B cell (primary cell): ENCODE measurements around the gene ATAD1. TPM values are rescaled to one million over a fixed set of nuclear protein-coding genes. Genes with fewer than 3 reads are reported as not detected.

Source experiments
- ATAC-seq: fragments of 200-7000 bp; cut with Tn5 transposase; one replicate; pipeline ENCODE4 v1.10.0; 2021; ENCODE audit warnings: low read depth, mild to moderate bottlenecking, moderate number of reproducible peaks, moderate library complexity
- CTCF ChIA-PET: fragments of 350-600 bp; sonication (Branson Sonifier 250); formaldehyde crosslinking; loops from one replicate; lab custom pipeline; 2021; ENCODE audit warnings: antibody characterized with exemption, inconsistent platforms; lab: Charles Lee
- POLR2A ChIA-PET: fragments of 350-600 bp; sonication (Branson Sonifier 250); formaldehyde crosslinking; loops from one replicate; lab custom pipeline; 2021; ENCODE audit warnings: antibody characterized with exemption; lab: Charles Lee
- DNase-seq: peaks from one replicate; pipeline ENCODE4 v3.0.0; 2013
- H2AFZ ChIP-seq: 2 replicates; pipeline ENCODE4 v1.6.1; 2012; ENCODE audit warnings: mild to moderate bottlenecking, low read depth, low read length; ENCODE audit not compliant: insufficient read depth, poor library complexity, severe bottlenecking
- H3K27ac ChIP-seq, 2 donors: 1 replicate in 1 of 2; 2 replicates in 1 of 2; pipeline ENCODE4 v1.5.1; 2012 to 2013; ENCODE audit warnings: low read length in 2 of 2, mild to moderate bottlenecking in 2 of 2, moderate library complexity in 1 of 2
- H3K27me3 ChIP-seq, 4 experiments: fragments of 200-600 bp in 1 of 4; sonication (generic) in 1 of 4; replicated peaks in 1 of 4; 1 replicate in 2 of 4; 2 replicates in 2 of 4; pipeline versions ENCODE4 v1.6.1 to v1.7.0; 2013 to 2016; ENCODE audit warnings: low read length in 3 of 4, mild to moderate bottlenecking in 2 of 4, mixed read lengths in 1 of 4, moderate library complexity in 1 of 4; ENCODE audit not compliant: insufficient read depth in 4 of 4, control insufficient read depth in 3 of 4; ENCODE audit errors: control extremely low read depth in 1 of 4
- H3K36me3 ChIP-seq, 2 experiments: replicated peaks in 1 of 2; 1 replicate in 1 of 2; 2 replicates in 1 of 2; pipeline versions ENCODE4 v1.6.1 to v1.7.1; 2013; ENCODE audit warnings: low read length in 1 of 2; ENCODE audit not compliant: insufficient read depth in 2 of 2, control insufficient read depth in 1 of 2; ENCODE audit errors: control extremely low read depth in 1 of 2, extremely low read depth in 1 of 2
- H3K4me1 ChIP-seq, 2 donors: fragments of 200-600 bp in 1 of 2; sonication (generic) in 1 of 2; 1 replicate in 1 of 2; 2 replicates in 1 of 2; pipeline versions ENCODE4 v1.5.1 to v1.6.1; 2013 to 2017; ENCODE audit warnings: low read length in 2 of 2; ENCODE audit not compliant: control insufficient read depth in 2 of 2, insufficient read depth in 2 of 2
- H3K4me2 ChIP-seq: replicated peaks from 2 replicates; pipeline ENCODE3; 2012; ENCODE audit warnings: mild to moderate bottlenecking, low read depth, low read length; ENCODE audit not compliant: poor library complexity, severe bottlenecking
- H3K4me3 ChIP-seq, 5 experiments: fragments of 200-600 bp in 1 of 5; sonication (generic) in 1 of 5; 1 replicate in 3 of 5; 2 replicates in 2 of 5; pipeline versions ENCODE4 v1.5.1 to v1.7.0; 2011 to 2016; ENCODE audit warnings: low read length in 4 of 5, mild to moderate bottlenecking in 4 of 5, low read depth in 2 of 5, control low read depth in 1 of 5, moderate library complexity in 1 of 5; ENCODE audit not compliant: insufficient read depth in 1 of 5; ENCODE audit errors: control extremely low read depth in 1 of 5, extremely low read depth in 1 of 5
- H3K79me2 ChIP-seq: fragments of 200-600 bp; sonication (generic); one replicate; pipeline ENCODE4 v1.6.0; 2016; ENCODE audit warnings: low read length; ENCODE audit not compliant: control insufficient read depth, insufficient read depth
- H3K9ac ChIP-seq: fragments of 200-600 bp; sonication (generic); 2 replicates; pipeline ENCODE4 v1.6.1; 2017; ENCODE audit warnings: mild to moderate bottlenecking, low read length, moderate library complexity
- H3K9me3 ChIP-seq, 3 donors: one replicate each; pipeline versions ENCODE4 v1.6.1 to v1.7.1; 2013; ENCODE audit warnings: low read length in 2 of 3; ENCODE audit not compliant: control insufficient read depth in 2 of 3, insufficient read depth in 1 of 3; ENCODE audit errors: control extremely low read depth in 1 of 3
- H4K20me1 ChIP-seq: 2 replicates; pipeline ENCODE4 v1.6.0; 2012; ENCODE audit warnings: mild to moderate bottlenecking, low read length; ENCODE audit not compliant: insufficient read depth, control insufficient read depth, poor library complexity, severe bottlenecking
- H3K27ac Mint-ChIP-seq: one replicate; pipeline ENCODE4 v1.8.0; 2021; ENCODE audit warnings: mixed read lengths
- H3K27me3 Mint-ChIP-seq: one replicate; pipeline ENCODE4 v1.8.0; 2021; ENCODE audit warnings: mixed read lengths
- H3K4me1 Mint-ChIP-seq: one replicate; pipeline ENCODE4 v1.8.0; 2021; ENCODE audit warnings: mixed read lengths
- H3K4me3 Mint-ChIP-seq: one replicate; pipeline ENCODE4 v1.8.0; 2021; ENCODE audit warnings: mixed read lengths
- H3K9me3 Mint-ChIP-seq: one replicate; pipeline ENCODE4 v1.8.0; 2022; ENCODE audit warnings: mixed read lengths; ENCODE audit not compliant: insufficient read depth
- CTCF ChIP-seq: fragments of 200-600 bp; IDR thresholded peaks from one replicate; pipeline ENCODE4 v1.8.0; 2022; ENCODE audit warnings: antibody characterized with exemption, mild to moderate bottlenecking
- EZH2 ChIP-seq: IDR thresholded peaks from 2 replicates; pipeline ENCODE4 v1.6.1; 2012; ENCODE audit warnings: borderline replicate concordance, low read depth, mild to moderate bottlenecking, moderate library complexity, low read length; ENCODE audit not compliant: insufficient read depth, poor library complexity, severe bottlenecking
- WGBS: methylation state at CpG from one replicate; pipeline ENCODE4 v1.1.5; 2013; ENCODE audit warnings: missing lambda C conversion rate; ENCODE audit not compliant: insufficient coverage; 5-methylcytosine and 5-hydroxymethylcytosine counted together
- intact Hi-C: fragments of 100-400 bp; cut with micrococcal nuclease; formaldehyde crosslinking; loops from one replicate; pipeline ENCODE4 v1.10.0; 2022
- polyA plus RNA-seq: library from polyadenylated mRNA; depleted of rRNA; stranded (reverse); fragments of >200 nt; gene quantifications from 2 replicates; pipeline ENCODE4 v1.2.3, GENCODE V29; 2012
- total RNA-seq, 2 donors: library from RNA; stranded (reverse); fragments of 120-200 nt in 1 of 2; gene quantifications; 1 replicate in 1 of 2; 2 replicates in 1 of 2; pipeline versions ENCODE4 v1.2.3 to v1.2.4, GENCODE V29; 2013 to 2022

Gene ATAD1
- total and polyA plus RNA-seq, 2 donors (not counting 1 experiment from before 2014, with no cell fraction given), result 6.1 to 44.9 TPM

DNA sequence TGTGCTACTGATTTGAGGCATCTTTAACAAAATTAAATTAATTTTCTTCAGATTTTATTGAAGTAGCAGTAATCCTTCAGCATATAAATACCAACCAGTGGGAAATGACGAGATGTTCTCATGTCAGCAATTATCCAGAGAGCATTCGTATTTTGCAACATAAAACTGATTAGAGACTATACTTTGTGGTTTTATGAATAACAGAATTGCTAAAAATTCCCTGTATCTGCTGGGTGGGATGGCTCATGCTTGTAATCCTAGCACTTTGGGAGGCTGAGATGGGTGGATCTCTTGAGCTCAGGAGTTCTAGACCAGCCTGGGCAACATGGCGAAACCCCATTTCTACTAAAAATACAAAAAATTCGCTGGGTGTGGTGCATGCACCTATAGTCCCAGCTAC, 56.9 kb downstream of the ATAD1 start:
- H3K9ac ChIP-seq, result no peak overlapping the region
- no peak overlapping the region for H3K4me3 ChIP-seq
- no peak overlapping the region for H3K27ac ChIP-seq
- Mint-ChIP-seq H3K9me3 (no peaks in the 10 kb centered on the region), H3K4me3 (no peak overlapping the region), H3K27me3 (no peaks in the 10 kb centered on the region), H3K27ac (no peak overlapping the region), H3K4me1 (peaks cover 3% of the 10 kb centered on the region)
- intact Hi-C loops, result no loop called here
- CTCF ChIA-PET, result interaction anchor here (2.2 kb wide), 1 partner anchor 11 kb away, joined by 10 read pairs; no protein-coding TSS in a partner anchor
- 100% methylated on average over 3 of the region's 4 CpGs for WGBS
- H3K4me2 ChIP-seq, result no peak overlapping the region
- H3K4me1 ChIP-seq, result no peaks in the 10 kb centered on the region
- no peaks in the 10 kb centered on the region for H3K27me3 ChIP-seq
- no peaks in the 10 kb centered on the region for H4K20me1 ChIP-seq
- ATAC-seq, result no peak
- DNase-seq, result no peak
- no peaks in the 10 kb centered on the region for H3K79me2 ChIP-seq
- H3K36me3 ChIP-seq, result peaks cover 2 to 35% of the 10 kb centered on the region in 2 experiments
- H2AFZ ChIP-seq, result no peak overlapping the region
- TF ChIP-seq CTCF (no peak), EZH2 (no peak)
- no peaks in the 10 kb centered on the region for H3K9me3 ChIP-seq
- POLR2A ChIA-PET, result no interaction called here

- CTCF ChIA-PET, result interaction anchor here (0.5 to 2.2 kb wide), 2 partner anchors 10 to 78 kb away, joined by 3 to 10 read pairs; no protein-coding TSS in a partner anchor
Measured at GRCh38 chr10:87760195-87760905, 57.7 kb downstream of the ATAD1 start.

More at GRCh38 chr10:87760195-87760905, 57.7 kb downstream of the ATAD1 start:
- H2AFZ ChIP-seq, result no peak overlapping the region
- H3K36me3 ChIP-seq, result peaks cover 0 to 35% of the 10 kb centered on the region in 2 experiments
- no peaks in the 10 kb centered on the region for H3K4me1 ChIP-seq
- ATAC-seq (no peak), DNase-seq (no peak)
- H3K9me3 Mint-ChIP-seq, result no peaks in the 10 kb centered on the region
- H3K79me2 ChIP-seq, result no peaks in the 10 kb centered on the region
- no peaks in the 10 kb centered on the region for H3K27me3 Mint-ChIP-seq
- H3K4me3 Mint-ChIP-seq, result no peak overlapping the region
- no peak overlapping the region for H3K27ac ChIP-seq
- H3K9me3 ChIP-seq, result no peaks in the 10 kb centered on the region
- 59% methylated on average over 2 of the region's 6 CpGs for WGBS
- no peak for TF ChIP-seq EZH2
- TF ChIP-seq CTCF, result no peak
- no peak overlapping the region for H3K9ac ChIP-seq
- H3K27me3 ChIP-seq, result no peaks in the 10 kb centered on the region
- no peaks in the 10 kb centered on the region for H4K20me1 ChIP-seq
- H3K4me1 Mint-ChIP-seq, result peaks cover 3% of the 10 kb centered on the region
- H3K4me2 ChIP-seq, result no peak overlapping the region
- intact Hi-C loops, result no loop called here
- H3K4me3 ChIP-seq, result no peak overlapping the region
- POLR2A ChIA-PET, result no interaction called here
- H3K27ac Mint-ChIP-seq, result no peak overlapping the region
